ENCODE results near the gene ZNF143.
"Not testable (repeated sequence)": the region's sequence is repeated elsewhere in the genome, so short reads cannot be mapped to it uniquely, and the experiment has no call there.

ZNF143 gene

GRCh38 chr11:9498457-9499078 lies 37.8 kb downstream of the ZNF143 start:
- DNase-seq = no peak

- DNase-seq = peak; percentile 12
These were observed 45.9 kb downstream of the ZNF143 start for GRCh38 chr11:9506489-9507276.

- no peak for DNase-seq
These were observed 46.4 kb downstream of the ZNF143 start for GRCh38 chr11:9507277-9507580.

GRCh38 chr11:9509041-9509440 lies 48.2 kb downstream of the ZNF143 start:
- no peak for DNase-seq

DNA sequence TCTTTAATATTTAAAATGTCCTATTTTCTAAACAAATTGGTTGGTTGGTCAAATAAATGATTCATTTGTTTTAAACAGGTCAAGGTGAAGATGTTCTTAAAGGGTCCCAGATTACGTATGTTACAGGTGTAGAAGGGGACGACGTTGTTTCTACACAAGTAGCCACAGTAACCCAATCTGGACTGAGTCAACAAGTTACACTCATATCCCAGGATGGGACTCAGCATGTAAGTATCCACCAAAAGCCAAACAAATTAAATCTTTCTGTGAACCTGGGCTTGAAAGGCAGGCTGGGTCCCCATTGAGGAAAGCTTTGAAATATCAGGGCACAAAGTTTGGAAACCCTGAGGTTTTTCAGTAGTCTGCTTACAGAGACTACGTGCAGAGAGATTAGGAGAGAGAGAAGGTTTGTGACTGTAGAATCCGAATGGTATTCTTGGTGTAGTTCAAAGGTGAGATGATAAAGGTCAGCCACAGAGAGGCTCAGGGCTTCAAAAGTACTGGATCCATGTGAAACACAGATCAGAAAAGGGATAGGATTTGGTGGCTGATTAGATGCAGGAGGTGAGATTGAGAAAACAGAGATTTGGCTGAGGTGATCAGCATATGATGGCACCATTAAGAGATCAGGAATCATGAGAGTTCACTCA lies 51.7 kb downstream of the ZNF143 start:
- DNase-seq = no peak

DNA sequence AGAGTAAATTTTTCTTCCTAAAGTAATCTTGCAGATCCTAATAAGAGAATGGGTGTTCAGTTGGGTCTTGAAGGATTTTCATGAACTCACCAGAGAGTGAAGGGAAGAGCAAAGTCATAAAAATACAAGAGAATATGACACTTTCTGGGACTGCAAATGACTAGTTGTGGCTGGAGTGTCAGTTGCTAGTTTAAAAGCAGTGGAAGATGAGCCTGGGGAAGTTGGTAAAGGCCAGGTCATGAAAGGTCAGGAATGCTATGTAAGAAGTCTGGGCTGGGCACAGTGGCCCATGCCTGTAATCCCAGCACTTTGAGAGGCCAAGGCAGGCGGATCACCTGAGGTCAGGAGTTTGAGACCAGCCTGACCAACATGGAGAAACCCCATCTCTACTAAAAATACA lies 53.8 kb downstream of the ZNF143 start:
- not testable (repeated sequence) for DNase-seq

- DNase-seq = no peak
These were observed 55.3 kb downstream of the ZNF143 start for GRCh38 chr11:9516113-9516512.

DNA sequence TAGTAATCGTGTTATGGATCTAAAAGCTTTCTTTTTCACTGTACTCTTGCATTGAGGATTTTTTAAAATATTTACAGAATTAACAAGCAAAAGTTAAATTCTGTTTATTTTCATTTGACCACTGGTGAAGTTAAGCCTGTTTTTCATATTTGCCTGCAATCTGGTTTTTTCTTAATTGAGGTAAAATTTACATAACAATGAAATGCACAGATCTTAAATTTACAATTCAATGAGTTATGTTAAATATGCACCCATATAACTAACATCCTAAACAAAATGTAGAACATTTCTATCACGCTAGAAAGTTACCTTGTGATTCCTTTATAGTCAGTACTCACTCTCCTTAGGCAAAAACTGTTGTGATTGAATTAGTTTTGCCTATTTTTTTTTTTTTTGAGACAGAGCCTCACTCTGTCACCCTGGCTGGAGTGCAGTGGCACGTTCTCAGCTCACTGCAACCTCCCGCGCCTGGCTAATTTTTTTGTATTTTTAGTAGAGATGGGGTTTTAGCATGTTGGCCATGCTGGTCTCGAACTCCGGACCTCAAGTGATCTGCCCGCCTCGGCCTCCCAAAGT lies 58.1 kb downstream of the ZNF143 start:
- DNase-seq = no peak

GRCh38 chr11:9524001-9524400 lies 63.2 kb downstream of the ZNF143 start:
- DNase-seq = no peak

DNA sequence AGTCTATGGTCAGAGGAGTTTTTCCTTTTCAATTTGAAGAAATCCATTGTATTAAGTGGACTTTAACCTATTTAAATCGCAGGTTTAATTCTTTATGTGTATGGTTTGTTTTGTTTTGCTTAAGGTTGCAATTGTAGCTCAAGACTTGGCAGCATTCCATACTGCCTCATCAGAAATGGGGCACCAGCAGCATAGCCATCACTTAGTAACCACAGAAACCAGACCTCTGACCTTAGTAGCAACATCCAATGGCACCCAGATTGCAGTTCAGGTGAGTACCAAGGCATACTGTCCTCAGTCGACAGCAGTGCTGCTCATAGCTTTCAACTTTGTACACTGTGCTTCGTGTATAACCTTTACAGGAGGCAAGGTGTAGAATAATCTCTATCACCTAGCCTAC lies 64.3 kb downstream of the ZNF143 start:
- DNase-seq = no peak

GRCh38 chr11:9527481-9528135 lies 66.8 kb downstream of the ZNF143 start:
- no peak for DNase-seq

- DNase-seq = no peak
These were observed 67.3 kb downstream of the ZNF143 start for GRCh38 chr11:9528136-9528501.

GRCh38 chr11:9528573-9529333 lies 67.9 kb downstream of the ZNF143 start:
- no peak for DNase-seq

- DNase-seq = no peak
These were observed 68.5 kb downstream of the ZNF143 start for GRCh38 chr11:9529334-9529650.

- DNase-seq = no peak
These were observed 69.3 kb downstream of the ZNF143 start for GRCh38 chr11:9530020-9530621.

GRCh38 chr11:9530901-9531625 lies 70.3 kb downstream of the ZNF143 start:
- no peak for DNase-seq

DNA sequence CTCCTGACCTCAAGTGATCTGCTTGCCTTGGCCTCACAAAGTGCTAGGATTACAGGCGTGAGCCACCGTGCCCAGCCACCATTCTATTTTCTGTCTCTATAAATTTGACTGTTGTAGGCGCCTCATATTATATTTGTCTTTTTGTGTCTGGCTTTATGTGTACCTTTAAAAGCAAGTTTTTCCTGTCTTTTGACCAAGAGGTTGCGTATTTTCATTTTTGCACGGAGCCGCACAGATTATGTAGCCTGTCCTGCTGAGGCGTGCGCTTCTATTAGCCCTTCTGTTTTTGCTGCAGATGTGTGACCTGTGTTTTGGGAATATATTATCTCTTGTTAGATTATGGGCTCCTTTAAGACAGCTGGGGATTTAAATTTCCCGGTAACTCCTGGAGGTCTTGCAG lies 72.2 kb downstream of the ZNF143 start:
- no peak for DNase-seq

DNA sequence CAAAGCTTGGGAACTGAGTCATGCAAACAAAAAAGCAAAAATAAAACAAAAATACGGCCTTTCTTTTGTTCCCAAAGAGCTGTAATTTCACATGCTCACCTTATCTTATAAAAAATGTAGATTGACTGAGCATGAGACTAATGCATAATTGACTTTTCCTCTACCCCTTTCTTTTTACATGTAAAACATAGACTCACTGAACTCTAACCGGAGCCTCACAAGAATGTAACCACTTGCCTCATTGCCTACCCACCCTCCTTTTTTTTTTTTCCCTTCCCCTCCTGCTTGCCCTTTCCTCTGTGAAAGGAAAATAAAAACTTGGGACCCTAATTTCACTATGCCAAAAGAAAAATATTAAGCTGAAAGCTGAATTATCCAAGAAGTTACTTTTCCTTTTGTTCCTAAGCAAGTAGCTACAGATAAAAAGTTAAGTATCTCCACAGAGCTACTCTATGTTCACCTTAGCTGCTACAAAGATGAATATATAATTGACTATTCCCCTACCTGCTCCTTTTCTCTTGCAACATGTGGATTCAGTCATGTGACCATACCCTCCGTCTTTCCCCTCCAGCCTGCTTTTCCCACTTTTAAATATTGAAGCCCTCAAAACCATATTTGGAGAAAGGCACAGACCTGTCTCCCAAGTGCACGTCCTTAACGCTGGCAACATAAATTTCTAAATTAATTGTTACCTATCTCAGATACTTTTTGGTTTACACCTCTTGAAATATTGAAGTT lies 73.1 kb downstream of the ZNF143 start:
- DNase-seq = no peak

GRCh38 chr11:9535189-9535781 lies 74.5 kb downstream of the ZNF143 start:
- DNase-seq = no peak

DNA sequence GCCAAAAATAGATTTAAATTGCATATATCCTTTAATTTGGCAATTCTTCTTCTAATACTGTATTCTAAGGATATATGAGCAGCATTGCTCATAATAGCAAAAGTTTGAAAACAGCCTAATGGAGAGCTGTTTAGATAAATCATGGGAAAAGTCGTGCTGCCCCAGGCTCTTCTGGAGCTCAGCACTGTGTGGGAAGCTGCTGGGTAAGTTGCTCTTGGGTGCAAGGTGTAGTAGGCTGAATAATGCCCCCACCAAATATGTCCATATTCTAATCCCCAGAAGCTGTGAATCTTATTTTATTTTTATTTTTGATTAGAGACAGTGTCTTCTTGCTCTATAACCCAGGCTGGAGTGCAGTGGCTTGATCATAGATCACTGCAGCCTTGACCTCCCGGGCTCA lies 77.7 kb downstream of the ZNF143 start:
- DNase-seq = no peak

DNA sequence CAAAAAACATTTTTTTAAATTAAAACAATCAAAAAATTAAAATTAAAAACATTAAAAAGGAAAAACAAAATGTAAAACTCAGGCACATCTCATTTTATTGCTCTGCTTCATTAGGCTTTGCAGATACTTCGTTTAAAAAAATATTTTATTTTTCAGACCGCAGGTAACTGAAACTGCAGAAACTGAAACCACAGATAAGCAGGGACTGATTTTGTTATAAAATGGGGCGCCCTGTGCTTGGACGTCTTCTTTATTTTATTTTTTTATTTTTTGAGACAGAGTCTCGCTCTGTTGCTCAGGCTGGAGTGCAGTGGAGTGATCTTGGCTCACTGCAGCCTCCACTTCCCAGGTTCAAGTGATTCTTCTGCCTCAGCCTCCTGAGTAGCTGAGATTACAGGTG lies 88.4 kb downstream of the ZNF143 start:
- not testable (repeated sequence) for DNase-seq
